HG03039 (cell line): ENCODE data around the gene DHX16.

Source experiments
- ATAC-seq: cut with Tn5 transposase; IDR thresholded peaks from one replicate; pipeline ENCODE4 v1.9.1; 2021; ENCODE audit warnings: mild to moderate bottlenecking, moderate library complexity; ENCODE audit not compliant: unreplicated experiment

Gene DHX16

GRCh38 chr6:30641048-30641447 is 31.8 kb downstream of the DHX16 start:
- ATAC-seq: no peak

DNA sequence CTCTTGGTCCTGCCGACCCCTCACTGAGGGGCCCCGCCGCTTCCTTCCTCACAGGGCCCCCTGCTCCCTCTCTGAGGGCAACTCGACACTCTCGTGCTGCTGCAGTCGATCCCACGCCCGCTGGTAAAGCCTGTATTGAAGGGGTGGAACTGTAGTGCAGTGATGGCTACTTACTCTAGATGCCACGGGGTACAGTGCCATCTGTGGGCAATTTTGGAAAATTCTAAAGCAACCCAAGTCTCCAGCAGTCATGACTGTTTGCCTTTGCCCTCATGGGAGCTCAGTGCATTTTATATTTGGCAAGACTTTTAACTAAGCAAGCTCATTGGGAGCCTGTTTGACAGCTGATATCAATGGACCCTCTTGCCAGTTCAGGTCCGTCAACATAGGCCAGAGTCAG is 32.3 kb downstream of the DHX16 start:
- ATAC-seq: no peak

DNA sequence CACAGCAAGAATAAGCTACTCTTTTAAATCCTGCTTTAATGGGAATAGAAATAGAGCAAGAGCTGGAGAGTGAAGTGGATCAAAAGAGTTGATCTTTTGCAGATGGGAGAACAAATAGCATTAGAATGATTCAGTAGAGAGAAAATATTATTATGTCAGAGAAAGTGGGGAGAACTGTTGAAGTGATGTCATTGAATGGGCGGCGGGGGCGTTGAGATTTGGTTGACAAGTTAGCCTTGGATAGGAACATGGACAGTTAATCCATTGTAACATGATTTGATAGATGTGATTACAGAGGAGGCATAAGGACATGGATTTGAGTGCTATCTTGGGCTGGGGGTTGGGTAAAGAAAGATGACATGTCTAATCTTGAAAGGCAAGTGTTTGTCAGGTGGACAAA is 37.0 kb downstream of the DHX16 start:
- ATAC-seq: no peak

GRCh38 chr6:30626484-30627366 is 46.1 kb downstream of the DHX16 start, which contains the start of gene ATAT1:
Gene ATAT1 (plus strand): TSS chr6:30626874.
- peak; percentile 65 for ATAC-seq

DNA sequence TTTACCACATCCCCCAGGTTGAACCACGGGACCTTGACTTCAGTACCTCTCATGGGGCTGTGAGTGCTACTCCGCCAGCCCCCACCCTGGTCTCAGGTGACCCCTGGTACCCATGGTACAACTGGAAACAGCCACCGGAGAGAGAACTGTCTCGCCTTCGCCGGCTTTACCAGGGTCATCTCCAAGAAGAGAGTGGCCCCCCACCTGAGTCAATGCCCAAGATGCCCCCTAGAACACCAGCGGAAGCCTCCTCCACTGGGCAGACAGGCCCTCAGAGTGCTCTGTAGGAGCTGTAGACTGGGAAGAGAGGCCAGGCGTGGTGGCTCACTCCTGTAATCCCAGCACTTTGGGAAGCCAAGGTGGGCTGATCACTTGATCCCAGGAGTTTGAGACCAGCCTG is 47.3 kb downstream of the DHX16 start:
- no peak for ATAC-seq

DNA sequence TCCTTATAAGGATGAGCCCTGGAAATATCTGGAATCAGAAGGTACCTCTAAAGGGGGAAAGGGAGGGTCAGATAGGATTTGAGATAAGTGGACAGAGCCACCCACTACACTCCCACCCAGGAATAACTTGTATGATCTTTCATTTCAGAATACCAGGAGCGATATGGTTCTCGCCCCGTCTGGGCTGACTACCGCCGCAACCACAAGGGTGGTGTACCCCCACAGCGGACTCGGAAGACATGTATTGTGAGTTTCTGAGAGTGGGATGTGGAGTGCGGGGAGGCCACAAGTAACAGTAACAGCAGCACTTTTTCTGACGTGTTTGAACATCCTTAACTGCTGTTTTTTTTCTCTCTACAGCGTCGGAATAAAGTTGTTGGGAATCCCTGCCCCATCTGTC is 53.2 kb downstream of the DHX16 start:
- no peak for ATAC-seq

- no peak for ATAC-seq
Measured at GRCh38 chr6:30618270-30618797, 54.5 kb downstream of the DHX16 start.

DNA sequence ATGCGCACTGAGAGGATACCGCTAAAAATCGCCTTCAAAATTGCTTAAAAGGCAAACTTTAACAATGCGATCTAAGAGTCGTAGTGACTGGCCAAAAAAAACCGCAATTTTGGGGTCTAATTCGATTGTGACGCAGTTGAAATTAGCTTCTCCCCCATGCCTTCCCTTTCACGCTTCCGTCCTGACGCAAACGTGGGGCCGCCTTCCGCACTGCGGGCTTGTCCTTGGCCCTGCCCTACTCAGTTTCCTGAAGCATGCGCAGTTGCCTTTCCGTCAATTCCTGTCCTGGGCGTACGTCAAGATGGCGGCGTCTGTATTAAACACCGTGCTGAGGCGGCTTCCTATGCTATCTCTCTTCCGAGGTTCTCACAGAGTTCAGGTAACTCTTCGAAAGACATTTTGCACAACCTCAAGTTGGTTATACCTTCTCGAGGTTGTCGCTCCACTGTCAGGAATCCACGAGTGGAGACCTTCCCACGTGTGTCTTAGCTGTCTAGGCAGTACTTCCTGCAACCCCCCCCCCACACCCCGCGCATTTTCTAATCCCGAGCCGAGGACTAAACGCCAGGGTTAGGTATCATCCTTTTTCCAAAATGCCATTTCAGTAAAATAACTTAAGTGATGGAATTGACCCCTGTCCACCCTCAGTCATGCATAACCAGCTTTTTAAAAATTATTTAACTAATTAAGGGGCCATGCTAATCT is 55.1 kb downstream of the DHX16 start, which contains the start of gene MRPS18B:
TSS of gene MRPS18B (plus strand) at position 276 of the 705 bp plus-strand sequence. CDS start at position 302, 26 bp downstream.
- ATAC-seq: peak; percentile 69

DNA sequence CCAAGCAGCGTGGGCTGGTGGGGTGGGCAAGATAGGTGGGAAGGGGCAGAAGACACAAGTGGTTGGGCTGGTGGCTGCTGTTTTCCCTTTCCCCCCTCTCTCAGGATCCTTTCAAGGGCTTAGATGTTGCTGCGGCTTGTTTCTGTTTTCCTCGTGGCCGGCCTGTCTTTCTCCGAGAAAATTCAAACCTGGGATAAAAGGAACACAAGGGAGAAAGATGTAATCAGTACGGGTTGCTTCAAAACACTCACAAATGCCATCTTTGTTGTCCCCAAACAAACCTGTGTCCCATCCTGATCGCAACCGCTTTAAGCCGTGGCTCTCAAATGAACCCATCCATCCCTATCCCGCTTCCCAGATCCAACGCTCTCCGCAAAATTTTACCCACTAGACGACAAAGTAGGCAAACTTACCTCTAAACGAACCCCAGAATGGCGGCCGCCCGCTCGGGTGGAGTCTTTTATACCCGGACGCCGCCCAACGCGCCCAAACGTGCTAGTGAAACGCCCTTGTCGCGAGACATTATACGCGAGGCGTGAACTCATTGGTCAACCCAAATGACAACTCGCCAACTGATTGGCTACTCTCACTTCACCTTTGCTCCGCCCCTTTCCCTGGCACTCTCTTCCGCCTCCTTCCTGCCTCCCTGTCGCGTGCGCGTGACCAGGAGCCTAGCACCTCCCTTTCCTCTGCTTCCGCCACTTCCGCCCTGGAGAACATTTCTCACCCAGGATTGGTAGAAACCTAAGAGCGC is 55.8 kb downstream of the DHX16 start, which contains the start of gene PPP1R10:
TSS of gene PPP1R10 (minus strand) at position 433 of the 754 bp plus-strand sequence. CDS start 7,299 bp downstream, outside the sequence.
- ATAC-seq: peak; percentile 71

- no peak for ATAC-seq
Measured at GRCh38 chr6:30615958-30616810, 56.6 kb downstream of the DHX16 start.

- ATAC-seq: no peak
Measured at GRCh38 chr6:30615219-30615957, 57.4 kb downstream of the DHX16 start.

DNA sequence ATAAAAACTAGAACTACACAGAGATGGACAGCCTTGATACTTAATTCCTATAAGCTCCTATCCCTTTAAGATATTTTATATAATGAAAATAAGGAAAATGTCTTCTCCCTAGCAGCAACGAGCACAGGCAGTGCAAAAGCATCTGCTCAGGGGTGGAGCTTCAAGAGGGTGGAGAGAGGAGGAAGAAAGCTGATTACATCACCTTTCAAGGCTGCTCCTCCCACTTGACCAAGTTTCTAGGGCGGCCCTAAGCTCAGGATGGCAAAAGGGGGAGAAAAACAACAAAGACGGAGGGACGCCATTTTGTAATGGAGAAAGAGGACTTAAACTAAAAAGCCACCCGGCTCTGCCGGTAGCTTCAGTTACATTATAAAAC is 58.0 kb downstream of the DHX16 start:
- peak; percentile 30 for ATAC-seq

DNA sequence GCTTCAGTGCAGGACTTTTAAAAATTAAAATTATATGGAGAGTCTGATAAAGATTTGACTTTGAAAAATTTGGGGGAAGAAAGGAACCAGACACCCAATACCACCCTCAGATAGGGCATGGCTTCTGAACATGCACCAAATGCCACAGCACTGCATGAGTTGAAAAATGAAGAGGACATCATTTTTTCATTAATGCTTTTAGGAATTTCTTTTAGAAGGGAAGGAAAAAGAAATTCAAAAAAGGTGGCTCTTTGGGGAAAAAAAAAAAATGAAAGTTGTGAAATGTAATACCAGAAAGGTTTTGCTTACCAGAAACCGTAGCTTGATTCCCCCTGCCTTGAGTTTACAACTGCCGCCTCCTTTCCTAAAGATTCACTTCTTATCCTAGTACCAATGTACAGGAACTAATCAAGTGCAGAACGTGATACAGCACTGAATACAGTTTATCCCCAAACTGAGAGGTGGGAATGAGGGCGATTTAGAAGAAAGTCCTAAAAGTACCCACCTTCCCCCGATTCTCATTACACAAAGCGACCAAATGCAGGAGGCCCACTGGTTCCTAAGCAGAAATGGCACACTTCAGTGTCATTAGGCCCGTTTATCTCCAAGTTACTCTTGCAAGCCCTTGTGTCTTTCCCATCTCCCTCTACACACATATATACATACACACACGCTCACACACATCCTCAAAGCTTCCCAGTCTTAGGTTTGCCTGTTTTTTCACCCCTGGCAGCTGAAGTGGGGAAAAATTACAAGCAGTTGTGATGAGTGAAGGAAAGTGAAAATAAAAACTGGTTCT is 58.6 kb downstream of the DHX16 start:
- no peak for ATAC-seq

GRCh38 chr6:30613251-30614043 is 59.4 kb downstream of the DHX16 start:
- no peak for ATAC-seq

- no peak for ATAC-seq
Measured at GRCh38 chr6:30612687-30613248, 60.0 kb downstream of the DHX16 start.

- no peak for ATAC-seq
Measured at GRCh38 chr6:30612213-30612612, 60.6 kb downstream of the DHX16 start.

DNA sequence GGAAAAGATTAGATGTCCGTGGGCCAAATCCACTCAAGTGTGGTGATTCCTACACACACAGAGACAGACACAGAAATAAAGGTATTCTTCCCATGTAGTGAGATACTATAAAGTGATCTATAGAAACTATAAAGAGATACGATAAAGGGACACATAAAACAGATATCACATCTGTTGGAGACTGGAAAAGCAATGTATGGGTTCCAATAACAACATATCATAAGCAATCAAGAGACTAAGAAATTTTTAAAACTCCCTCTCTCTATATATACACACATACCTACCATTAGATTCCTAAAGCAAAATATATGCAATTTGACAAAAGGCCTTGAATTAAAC is 61.0 kb downstream of the DHX16 start:
- ATAC-seq: no peak
